WI38 (cell line): Measurements from ENCODE around the gene CDC14B.
"Not testable (repeated sequence)": the region's sequence is repeated elsewhere in the genome, so short reads cannot be mapped to it uniquely, and the experiment has no call there.

Source experiments
- H3K4me3 ChIP-seq: 2 replicates; pipeline ENCODE4 v1.5.1; 2011; ENCODE audit warnings: low read depth, mild to moderate bottlenecking, control low read depth, low read length
- TF ChIP-seq, protein P1 (sequence below): IDR thresholded peaks from 2 replicates; pipeline ENCODE4 v1.5.1; 2012; ENCODE audit warnings: low read depth, mild to moderate bottlenecking, control low read depth, low read length

CDC14B gene

DNA sequence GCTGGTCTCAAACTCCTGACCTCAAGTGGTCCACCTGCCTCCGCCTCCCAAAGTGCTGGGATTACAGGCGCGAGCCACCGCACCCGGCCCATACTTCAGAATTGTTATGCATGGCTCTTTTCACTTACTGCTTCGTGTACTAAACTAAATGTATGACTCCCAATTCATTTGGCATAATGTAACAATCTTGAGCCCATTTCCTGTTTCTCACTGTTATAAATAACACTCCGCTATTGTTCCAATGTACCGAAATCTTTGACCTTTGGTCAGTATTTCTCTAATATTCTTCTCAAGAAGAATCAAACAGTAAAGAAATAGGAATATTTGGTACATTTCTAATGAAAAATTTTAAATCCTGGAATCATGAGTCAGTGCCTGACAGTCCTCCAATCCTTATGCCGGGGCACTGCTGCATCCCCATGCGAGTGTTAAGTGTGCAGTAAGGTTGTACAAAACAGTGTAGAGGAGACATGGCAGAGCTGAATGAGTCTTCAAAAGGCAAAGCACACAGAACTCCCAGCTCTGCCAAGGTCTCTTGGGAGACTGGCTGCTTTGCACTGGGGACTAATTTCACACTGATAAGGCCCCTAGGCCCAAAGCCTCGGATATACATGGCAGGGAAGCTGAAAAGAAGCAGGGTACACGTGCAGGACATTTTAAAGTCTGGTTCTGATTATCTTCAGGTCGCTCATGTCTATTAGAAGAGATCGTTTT, 111.3 kb downstream of the CDC14B start:
- H3K4me3 ChIP-seq, result no peak overlapping the region
- TF ChIP-seq, protein P1, sequence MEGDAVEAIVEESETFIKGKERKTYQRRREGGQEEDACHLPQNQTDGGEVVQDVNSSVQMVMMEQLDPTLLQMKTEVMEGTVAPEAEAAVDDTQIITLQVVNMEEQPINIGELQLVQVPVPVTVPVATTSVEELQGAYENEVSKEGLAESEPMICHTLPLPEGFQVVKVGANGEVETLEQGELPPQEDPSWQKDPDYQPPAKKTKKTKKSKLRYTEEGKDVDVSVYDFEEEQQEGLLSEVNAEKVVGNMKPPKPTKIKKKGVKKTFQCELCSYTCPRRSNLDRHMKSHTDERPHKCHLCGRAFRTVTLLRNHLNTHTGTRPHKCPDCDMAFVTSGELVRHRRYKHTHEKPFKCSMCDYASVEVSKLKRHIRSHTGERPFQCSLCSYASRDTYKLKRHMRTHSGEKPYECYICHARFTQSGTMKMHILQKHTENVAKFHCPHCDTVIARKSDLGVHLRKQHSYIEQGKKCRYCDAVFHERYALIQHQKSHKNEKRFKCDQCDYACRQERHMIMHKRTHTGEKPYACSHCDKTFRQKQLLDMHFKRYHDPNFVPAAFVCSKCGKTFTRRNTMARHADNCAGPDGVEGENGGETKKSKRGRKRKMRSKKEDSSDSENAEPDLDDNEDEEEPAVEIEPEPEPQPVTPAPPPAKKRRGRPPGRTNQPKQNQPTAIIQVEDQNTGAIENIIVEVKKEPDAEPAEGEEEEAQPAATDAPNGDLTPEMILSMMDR, result no peak

GRCh38 chr9:96505316-96505991, 114.2 kb downstream of the CDC14B start:
- no peak overlapping the region for H3K4me3 ChIP-seq
- TF ChIP-seq, protein P1, result no peak

DNA sequence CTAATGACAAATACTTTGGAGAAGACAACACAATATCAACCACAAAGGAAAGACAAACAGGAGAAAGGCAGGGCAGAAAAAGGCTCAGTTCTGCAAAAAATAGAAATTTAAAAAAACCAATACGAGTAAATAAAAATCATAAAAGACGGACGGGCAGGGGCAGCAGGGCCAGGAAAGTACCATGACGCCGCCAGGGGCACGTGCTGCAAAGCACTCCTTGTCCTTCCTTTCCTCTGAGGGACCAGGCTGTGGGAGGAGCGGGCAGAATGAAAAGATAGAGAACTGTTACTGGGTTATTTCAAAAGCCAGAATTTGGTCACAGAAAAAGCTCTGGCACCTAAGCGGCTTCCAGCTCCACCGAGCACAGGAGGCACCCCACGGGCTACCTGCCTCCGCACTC, 115.7 kb downstream of the CDC14B start:
- H3K4me3 ChIP-seq, result no peak overlapping the region
- TF ChIP-seq, protein P1, result no peak

- H3K4me3 ChIP-seq, result not testable (repeated sequence)
Measured at GRCh38 chr9:96503374-96503748, 116.3 kb downstream of the CDC14B start.

- no peak overlapping the region for H3K4me3 ChIP-seq
- TF ChIP-seq, protein P1, result no peak
Measured at GRCh38 chr9:96502539-96503373, 116.9 kb downstream of the CDC14B start.

- TF ChIP-seq, protein P1, result no peak
- no peak overlapping the region for H3K4me3 ChIP-seq
Measured at GRCh38 chr9:96501633-96502538, 117.8 kb downstream of the CDC14B start.
